Mucosa of stomach (tissue), 1 donor: ENCODE data around the gene LDLRAD4.

Source experiments
- H3K27me3 ChIP-seq: one replicate; pipeline ENCODE4 v1.7.0; 2013; ENCODE audit warnings: mild to moderate bottlenecking, low read length; ENCODE audit not compliant: control insufficient read depth, insufficient read depth
- H3K36me3 ChIP-seq: one replicate; pipeline ENCODE4 v1.7.0; 2013; ENCODE audit warnings: low read length; ENCODE audit not compliant: control insufficient read depth, insufficient read depth
- H3K4me1 ChIP-seq: one replicate; pipeline ENCODE4 v1.7.0; 2013; ENCODE audit warnings: mild to moderate bottlenecking, low read length; ENCODE audit not compliant: control insufficient read depth, insufficient read depth
- H3K4me3 ChIP-seq: one replicate; pipeline ENCODE4 v1.7.0; 2013; ENCODE audit warnings: low read length
- H3K9ac ChIP-seq: one replicate; pipeline ENCODE4 v1.7.0; 2013; ENCODE audit warnings: mild to moderate bottlenecking, low read length, moderate library complexity
- H3K9me3 ChIP-seq: one replicate; pipeline ENCODE4 v1.7.0; 2013; ENCODE audit warnings: mild to moderate bottlenecking, low read length, moderate library complexity; ENCODE audit not compliant: control insufficient read depth
- donor health status: Pancreatic carcinoma.

Gene LDLRAD4

GRCh38 chr18:13555865-13556264, 337.3 kb downstream of the LDLRAD4 start:
- Histone ChIP-seq H3K9me3 (no peaks in the 10 kb centered on the region), H3K4me1 (no peaks in the 10 kb centered on the region), H3K36me3 (no peaks in the 10 kb centered on the region), H3K27me3 (no peaks in the 10 kb centered on the region), H3K9ac (no peak overlapping the region), H3K4me3 (no peak overlapping the region)

- Histone ChIP-seq H3K36me3 (no peaks in the 10 kb centered on the region), H3K9me3 (no peaks in the 10 kb centered on the region), H3K9ac (no peak overlapping the region), H3K4me3 (no peak overlapping the region), H3K4me1 (no peaks in the 10 kb centered on the region), H3K27me3 (no peaks in the 10 kb centered on the region)
Observed at GRCh38 chr18:13556502-13556901, 337.9 kb downstream of the LDLRAD4 start.

GRCh38 chr18:13558124-13558523, 339.6 kb downstream of the LDLRAD4 start:
- Histone ChIP-seq H3K9me3 (no peaks in the 10 kb centered on the region), H3K4me3 (no peak overlapping the region), H3K36me3 (no peaks in the 10 kb centered on the region), H3K9ac (no peak overlapping the region), H3K27me3 (no peaks in the 10 kb centered on the region), H3K4me1 (no peaks in the 10 kb centered on the region)

- no peaks in the 10 kb centered on the region for H3K4me1 ChIP-seq
- no peaks in the 10 kb centered on the region for H3K9me3 ChIP-seq
- H3K4me3 ChIP-seq, result no peak overlapping the region
- no peaks in the 10 kb centered on the region for H3K27me3 ChIP-seq
- no peaks in the 10 kb centered on the region for H3K36me3 ChIP-seq
- H3K9ac ChIP-seq, result no peak overlapping the region
Observed at GRCh38 chr18:13558790-13559189, 340.2 kb downstream of the LDLRAD4 start.

GRCh38 chr18:13559754-13560153, 341.2 kb downstream of the LDLRAD4 start:
- H3K4me1 ChIP-seq, result no peaks in the 10 kb centered on the region
- H3K27me3 ChIP-seq, result no peaks in the 10 kb centered on the region
- no peaks in the 10 kb centered on the region for H3K36me3 ChIP-seq
- H3K9ac ChIP-seq, result no peak overlapping the region
- no peak overlapping the region for H3K4me3 ChIP-seq
- H3K9me3 ChIP-seq, result no peaks in the 10 kb centered on the region

- no peaks in the 10 kb centered on the region for H3K27me3 ChIP-seq
- no peaks in the 10 kb centered on the region for H3K4me1 ChIP-seq
- no peaks in the 10 kb centered on the region for H3K9me3 ChIP-seq
- H3K36me3 ChIP-seq, result no peaks in the 10 kb centered on the region
- H3K4me3 ChIP-seq, result no peak overlapping the region
- H3K9ac ChIP-seq, result no peak overlapping the region
Observed at GRCh38 chr18:13560306-13560705, 341.7 kb downstream of the LDLRAD4 start.

- Histone ChIP-seq H3K9ac (no peak overlapping the region), H3K4me3 (no peak overlapping the region), H3K36me3 (no peaks in the 10 kb centered on the region), H3K27me3 (no peaks in the 10 kb centered on the region), H3K9me3 (no peaks in the 10 kb centered on the region), H3K4me1 (peaks cover 4% of the 10 kb centered on the region)
Observed at GRCh38 chr18:13562494-13563029, 344.0 kb downstream of the LDLRAD4 start.

- Histone ChIP-seq H3K9ac (no peak overlapping the region), H3K4me3 (no peak overlapping the region), H3K4me1 (peaks cover 4% of the 10 kb centered on the region)
Observed at GRCh38 chr18:13563390-13563805, 344.8 kb downstream of the LDLRAD4 start.

GRCh38 chr18:13564579-13564978, 346.0 kb downstream of the LDLRAD4 start:
- no peaks in the 10 kb centered on the region for H3K27me3 ChIP-seq
- H3K36me3 ChIP-seq, result no peaks in the 10 kb centered on the region
- H3K4me3 ChIP-seq, result no peak overlapping the region
- H3K4me1 ChIP-seq, result peaks cover 4% of the 10 kb centered on the region
- H3K9ac ChIP-seq, result peak overlapping the region; percentile 22
- H3K9me3 ChIP-seq, result no peaks in the 10 kb centered on the region

More at GRCh38 chr18:13563390-13563805, 344.8 kb downstream of the LDLRAD4 start:
- Histone ChIP-seq H3K9me3 (no peaks in the 10 kb centered on the region), H3K36me3 (no peaks in the 10 kb centered on the region), H3K27me3 (no peaks in the 10 kb centered on the region)

GRCh38 chr18:13565228-13565627, 346.7 kb downstream of the LDLRAD4 start:
- H3K27me3 ChIP-seq, result no peaks in the 10 kb centered on the region
- no peak overlapping the region for H3K4me3 ChIP-seq
- H3K4me1 ChIP-seq, result peaks cover 4% of the 10 kb centered on the region
- no peaks in the 10 kb centered on the region for H3K9me3 ChIP-seq
- no peak overlapping the region for H3K9ac ChIP-seq
- no peaks in the 10 kb centered on the region for H3K36me3 ChIP-seq

- no peak overlapping the region for H3K9ac ChIP-seq
- no peaks in the 10 kb centered on the region for H3K27me3 ChIP-seq
- H3K36me3 ChIP-seq, result no peaks in the 10 kb centered on the region
- no peak overlapping the region for H3K4me3 ChIP-seq
- H3K9me3 ChIP-seq, result no peaks in the 10 kb centered on the region
- H3K4me1 ChIP-seq, result peaks cover 4% of the 10 kb centered on the region
Observed at GRCh38 chr18:13566941-13567746, 348.6 kb downstream of the LDLRAD4 start.

- H3K9me3 ChIP-seq, result no peaks in the 10 kb centered on the region
- H3K4me3 ChIP-seq, result no peak overlapping the region
- peaks cover 4% of the 10 kb centered on the region for H3K4me1 ChIP-seq
- H3K36me3 ChIP-seq, result no peaks in the 10 kb centered on the region
- no peak overlapping the region for H3K9ac ChIP-seq
- H3K27me3 ChIP-seq, result no peaks in the 10 kb centered on the region
Observed at GRCh38 chr18:13568443-13569392, 350.2 kb downstream of the LDLRAD4 start.
